RWPE2 (cell line): ENCODE data around the gene PLEKHA4.

Experiments used
- ATAC-seq: fragments of 200-7000 bp; cut with Tn5 transposase; 3 replicates; pipeline ENCODE4 v1.9.1; 2021; ENCODE audit warnings: low read depth
- DNase-seq: peaks from one replicate; pipeline ENCODE4 v3.0.0-alpha.2; 2020; ENCODE audit warnings: low spot score
- H3K27ac ChIP-seq: fragments of 450-650 bp; 2 replicates; pipeline ENCODE4 v1.5.1; 2017; ENCODE audit warnings: mild to moderate bottlenecking; ENCODE audit not compliant: poor library complexity, severe bottlenecking
- H3K27me3 ChIP-seq: fragments of 250-450 bp; sonication (Bioruptor Pico); 2 replicates; pipeline ENCODE4 v1.5.1; 2021; ENCODE audit warnings: mild to moderate bottlenecking, moderate library complexity; ENCODE audit not compliant: insufficient read depth, poor library complexity, severe bottlenecking
- H3K36me3 ChIP-seq: fragments of 250-450 bp; sonication (Bioruptor Pico); 2 replicates; pipeline ENCODE4 v1.5.1; 2020; ENCODE audit warnings: low read depth, mild to moderate bottlenecking, moderate library complexity
- H3K4me1 ChIP-seq: fragments of 250-450 bp; sonication (Bioruptor Pico); 2 replicates; pipeline ENCODE4 v1.5.1; 2021; ENCODE audit warnings: mild to moderate bottlenecking, moderate library complexity; ENCODE audit not compliant: insufficient read depth, poor library complexity, severe bottlenecking
- H3K4me3 ChIP-seq: fragments of 250-450 bp; sonication (Bioruptor Pico); 2 replicates; pipeline ENCODE4 v1.5.1; 2021; ENCODE audit warnings: mild to moderate bottlenecking, moderate library complexity; ENCODE audit not compliant: severe bottlenecking
- H3K9me3 ChIP-seq: fragments of 250-450 bp; sonication (Bioruptor Pico); 2 replicates; pipeline ENCODE4 v1.5.1; 2021; ENCODE audit warnings: mild to moderate bottlenecking, moderate library complexity; ENCODE audit not compliant: severe bottlenecking
- TF ChIP-seq, protein P1 (sequence below): fragments of 450-650 bp; IDR thresholded peaks from one replicate; pipeline ENCODE4 v1.5.1; 2017; ENCODE audit warnings: mild to moderate bottlenecking, moderate library complexity; ENCODE audit not compliant: poor library complexity, severe bottlenecking

Gene PLEKHA4

DNA sequence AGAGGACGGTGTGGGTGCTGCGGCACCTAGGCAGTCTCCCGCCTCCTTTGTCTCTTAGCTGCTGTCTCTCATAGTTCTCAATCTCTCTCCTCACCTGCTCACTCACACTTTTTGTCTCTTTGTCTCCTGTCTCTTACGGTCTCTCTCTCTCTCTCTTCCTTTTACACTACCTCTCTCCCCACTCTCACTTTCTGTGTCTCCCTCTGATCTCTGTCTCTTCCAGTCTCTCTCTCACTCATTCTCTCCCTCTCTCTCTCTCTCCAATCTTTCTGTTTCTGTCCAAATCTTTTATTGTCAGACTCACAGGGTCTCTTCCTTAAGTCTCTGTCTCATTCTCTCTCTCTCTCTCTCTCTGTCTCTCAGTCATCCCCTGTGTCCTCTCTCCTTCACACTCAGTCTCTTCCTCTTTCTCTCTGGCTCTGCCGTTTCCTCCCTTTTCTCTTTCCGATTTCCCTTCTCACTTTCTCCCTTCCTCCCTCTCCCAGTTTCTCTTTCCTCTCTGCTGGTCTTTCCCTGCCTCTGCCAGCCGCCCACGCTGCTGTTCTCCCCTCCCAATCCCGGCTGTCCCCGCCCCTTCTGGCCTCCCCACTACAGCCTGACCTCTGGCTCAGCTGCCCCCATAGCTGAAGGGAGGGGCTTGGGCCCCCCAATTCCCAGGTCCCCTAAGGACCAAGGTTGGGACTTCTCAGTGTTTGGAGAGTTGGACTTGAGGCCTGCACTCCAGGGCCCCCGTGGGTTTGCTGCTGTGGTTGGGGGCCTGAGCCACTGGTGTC lies at the start of gene PLEKHA4:
PLEKHA4 (minus strand) TSS at position 504 of the 773 bp plus-strand sequence. CDS start 997 bp downstream, outside the sequence.
- H3K36me3 ChIP-seq, result peaks cover 8% of the 10 kb centered on the region
- H3K4me3 ChIP-seq, result peak within 1 kb of the TSS; percentile 6
- TF ChIP-seq, protein P1, sequence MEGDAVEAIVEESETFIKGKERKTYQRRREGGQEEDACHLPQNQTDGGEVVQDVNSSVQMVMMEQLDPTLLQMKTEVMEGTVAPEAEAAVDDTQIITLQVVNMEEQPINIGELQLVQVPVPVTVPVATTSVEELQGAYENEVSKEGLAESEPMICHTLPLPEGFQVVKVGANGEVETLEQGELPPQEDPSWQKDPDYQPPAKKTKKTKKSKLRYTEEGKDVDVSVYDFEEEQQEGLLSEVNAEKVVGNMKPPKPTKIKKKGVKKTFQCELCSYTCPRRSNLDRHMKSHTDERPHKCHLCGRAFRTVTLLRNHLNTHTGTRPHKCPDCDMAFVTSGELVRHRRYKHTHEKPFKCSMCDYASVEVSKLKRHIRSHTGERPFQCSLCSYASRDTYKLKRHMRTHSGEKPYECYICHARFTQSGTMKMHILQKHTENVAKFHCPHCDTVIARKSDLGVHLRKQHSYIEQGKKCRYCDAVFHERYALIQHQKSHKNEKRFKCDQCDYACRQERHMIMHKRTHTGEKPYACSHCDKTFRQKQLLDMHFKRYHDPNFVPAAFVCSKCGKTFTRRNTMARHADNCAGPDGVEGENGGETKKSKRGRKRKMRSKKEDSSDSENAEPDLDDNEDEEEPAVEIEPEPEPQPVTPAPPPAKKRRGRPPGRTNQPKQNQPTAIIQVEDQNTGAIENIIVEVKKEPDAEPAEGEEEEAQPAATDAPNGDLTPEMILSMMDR, result no peak
- ATAC-seq, result 0 out of 3 replicates have a peak, but pooled peaks have one; percentile 15
- H3K4me1 ChIP-seq, result no peaks in the 10 kb centered on the region
- no peaks in the 10 kb centered on the region for H3K27me3 ChIP-seq
- no peaks in the 10 kb centered on the region for H3K9me3 ChIP-seq
- peak within 1 kb of the TSS; percentile 12 for H3K27ac ChIP-seq
- no peak for DNase-seq

GRCh38 chr19:48918071-48918470 lies 49.7 kb upstream of the PLEKHA4 start:
- ATAC-seq, result no peak
- Histone ChIP-seq H3K4me1 (no peaks in the 10 kb centered on the region), H3K4me3 (no peak overlapping the region), H3K9me3 (no peaks in the 10 kb centered on the region), H3K36me3 (peaks cover 46% of the 10 kb centered on the region), H3K27me3 (no peaks in the 10 kb centered on the region), H3K27ac (no peak overlapping the region)
- no peak for DNase-seq
- TF ChIP-seq, protein P1, result no peak

GRCh38 chr19:48915757-48916156 lies 47.3 kb upstream of the PLEKHA4 start:
- H3K9me3 ChIP-seq, result no peaks in the 10 kb centered on the region
- DNase-seq (no peak), ATAC-seq (no peak)
- peaks cover 60% of the 10 kb centered on the region for H3K36me3 ChIP-seq
- H3K4me1 ChIP-seq, result no peaks in the 10 kb centered on the region
- no peak overlapping the region for H3K27ac ChIP-seq
- no peak overlapping the region for H3K4me3 ChIP-seq
- TF ChIP-seq, protein P1, result no peak
- H3K27me3 ChIP-seq, result no peaks in the 10 kb centered on the region

DNA sequence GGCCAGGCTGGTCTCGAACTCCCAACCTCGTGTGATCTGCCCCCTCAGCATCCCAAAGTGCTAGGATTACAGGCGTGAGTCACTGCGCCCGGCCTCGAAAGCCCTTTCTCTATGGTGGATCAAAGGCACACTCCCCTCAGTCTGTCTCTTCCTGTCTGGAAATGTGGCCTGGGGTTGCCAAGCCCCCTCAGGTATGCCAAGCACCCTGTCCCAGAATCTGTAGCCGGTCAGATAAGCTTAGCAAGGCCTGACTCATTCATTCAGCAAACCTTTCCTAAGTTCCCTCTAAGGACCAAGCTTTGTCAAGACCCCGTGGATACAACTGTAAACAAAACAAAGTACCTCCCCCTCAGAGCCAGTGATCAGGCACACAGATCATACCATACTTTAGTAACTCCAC lies 45.8 kb upstream of the PLEKHA4 start:
- no peaks in the 10 kb centered on the region for H3K9me3 ChIP-seq
- no peak overlapping the region for H3K27ac ChIP-seq
- H3K4me3 ChIP-seq, result no peak overlapping the region
- peaks cover 71% of the 10 kb centered on the region for H3K36me3 ChIP-seq
- H3K27me3 ChIP-seq, result no peaks in the 10 kb centered on the region
- H3K4me1 ChIP-seq, result no peaks in the 10 kb centered on the region
- TF ChIP-seq, protein P1, result no peak
- DNase-seq (no peak), ATAC-seq (no peak)
